Measurements from ENCODE around the gene NACA.
"Not testable (repeated sequence)": the region's sequence is repeated elsewhere in the genome, so short reads cannot be mapped to it uniquely, and the experiment has no call there.

The NACA gene

DNA sequence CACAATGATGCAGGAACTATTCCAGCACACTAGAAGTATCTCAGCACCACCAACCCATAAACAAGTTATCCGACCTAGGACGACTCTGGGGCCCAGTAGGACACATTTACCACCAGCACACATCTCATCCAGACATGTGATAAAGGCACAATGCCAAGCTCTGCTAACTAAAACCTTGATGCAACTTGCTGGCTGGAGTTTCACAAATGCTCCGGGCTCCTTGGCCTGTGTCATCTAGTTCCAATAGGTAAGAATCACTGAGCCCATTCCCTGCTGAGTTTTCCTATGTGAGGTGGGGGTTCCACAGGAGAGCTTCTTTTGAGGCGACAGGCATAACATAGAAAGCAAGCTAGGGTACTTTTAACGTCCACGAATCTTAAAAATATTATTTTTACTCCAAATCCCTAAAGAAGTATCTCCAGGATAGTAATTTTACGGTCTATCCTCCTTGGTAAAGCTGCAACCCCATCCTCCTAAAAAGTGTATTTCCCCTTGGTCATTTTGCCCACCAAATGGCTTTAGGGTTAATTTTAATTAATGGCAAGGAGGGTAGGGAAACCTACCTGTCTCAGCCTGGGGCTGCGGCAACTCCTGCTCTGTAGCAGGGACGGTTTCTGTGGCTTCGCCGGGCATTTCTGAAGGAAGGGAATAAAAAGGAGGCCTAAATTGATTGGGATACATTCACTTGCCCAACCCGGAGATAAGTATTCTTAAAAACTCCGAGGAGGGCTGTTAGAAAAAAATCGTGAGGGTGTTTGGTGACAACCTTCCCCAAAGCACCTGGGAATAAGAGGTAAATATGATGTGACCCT lies 1.0 kb downstream of the NACA start:
- no peak for DNase-seq (ENCODE audit: low spot score)

GRCh38 chr12:56723352-56723751 lies 1.7 kb downstream of the NACA start:
- no peak for DNase-seq (ENCODE audit: low spot score)

DNA sequence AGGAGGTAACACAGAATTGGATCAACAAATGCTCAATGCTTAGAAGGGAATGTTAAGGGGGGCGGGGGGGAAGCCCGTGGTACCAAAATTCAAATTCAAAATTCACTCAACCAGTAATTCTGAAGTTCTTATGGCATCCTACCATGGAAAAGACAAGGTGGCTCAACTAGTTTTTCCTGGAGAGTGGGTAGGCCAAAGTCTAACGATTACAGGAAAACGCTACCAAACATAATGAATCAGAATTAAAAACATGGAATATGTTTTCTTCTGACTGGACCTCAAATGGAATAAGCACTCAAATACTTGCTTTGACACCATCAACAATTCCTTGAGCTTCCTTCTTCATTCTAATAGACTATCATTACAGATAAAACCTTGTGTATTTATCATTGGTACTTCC lies 2.3 kb downstream of the NACA start:
- no peak for DNase-seq (ENCODE audit: low spot score)

DNA sequence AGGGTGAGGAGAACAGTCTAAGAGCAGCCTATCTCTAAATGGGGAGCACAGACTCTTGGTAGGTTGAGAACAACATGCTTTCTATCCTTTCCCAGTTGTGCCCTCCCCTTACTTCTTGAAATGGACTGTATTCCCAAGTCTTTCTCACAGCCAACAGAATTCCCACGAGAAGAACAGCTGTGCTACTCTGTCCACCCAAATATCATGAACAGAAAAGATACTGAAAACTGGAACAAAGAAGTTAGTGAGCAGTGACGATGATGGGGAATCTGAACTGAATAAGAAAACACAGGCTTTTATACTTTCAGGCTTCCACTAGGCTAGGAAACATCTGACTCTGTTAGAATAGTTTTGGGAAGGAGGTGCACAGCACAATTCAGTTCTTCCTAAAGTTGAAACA lies 3.4 kb downstream of the NACA start:
- DNase-seq (ENCODE audit: low spot score), result no peak

- DNase-seq (ENCODE audit: low spot score), result no peak
Measured at GRCh38 chr12:56721216-56721615, 3.9 kb downstream of the NACA start.

GRCh38 chr12:56720731-56721151 lies 4.4 kb downstream of the NACA start:
- DNase-seq (ENCODE audit: low spot score), result no peak

DNA sequence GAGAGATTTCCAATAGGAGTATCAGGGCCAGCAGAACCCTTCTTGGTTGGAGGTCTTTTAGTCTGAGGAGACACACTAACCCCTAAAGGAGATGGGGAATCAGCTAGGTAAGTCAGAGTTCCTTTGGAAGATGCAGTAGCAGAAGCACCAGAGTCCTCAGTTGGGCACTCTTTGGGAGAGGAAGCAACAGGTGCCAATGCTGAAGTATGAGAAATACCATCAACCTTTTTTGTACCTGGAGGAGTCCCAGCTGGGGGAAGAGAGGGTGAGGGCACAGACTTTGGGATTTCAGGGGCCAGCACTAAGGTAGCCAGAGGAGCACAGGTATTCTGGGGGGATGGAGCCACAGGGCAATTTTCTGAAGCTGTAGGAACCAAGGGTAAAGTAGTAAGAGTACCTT lies 6.0 kb downstream of the NACA start:
- DNase-seq (ENCODE audit: low spot score), result no peak

DNA sequence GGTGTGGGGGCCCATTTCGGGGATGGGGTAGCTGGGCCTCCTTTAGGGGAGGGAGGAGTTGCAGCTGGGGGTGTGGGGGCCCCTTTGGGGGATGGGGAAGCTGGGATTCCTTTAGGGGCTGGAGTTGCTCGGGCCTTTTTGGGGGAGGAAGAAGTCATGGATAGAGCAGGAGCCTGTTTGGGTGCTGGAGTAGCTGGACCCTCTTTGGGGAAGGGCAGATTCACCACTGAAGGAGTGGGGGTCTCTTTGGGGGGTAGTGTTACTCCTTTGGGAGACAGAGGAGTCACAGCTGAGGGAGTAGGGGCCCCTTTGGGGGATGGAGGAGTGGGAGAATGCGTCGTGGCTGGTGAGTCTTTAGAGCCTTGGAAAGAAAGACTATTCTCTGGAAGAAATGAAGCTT lies 6.5 kb downstream of the NACA start:
- DNase-seq (ENCODE audit: low spot score), result no peak

DNA sequence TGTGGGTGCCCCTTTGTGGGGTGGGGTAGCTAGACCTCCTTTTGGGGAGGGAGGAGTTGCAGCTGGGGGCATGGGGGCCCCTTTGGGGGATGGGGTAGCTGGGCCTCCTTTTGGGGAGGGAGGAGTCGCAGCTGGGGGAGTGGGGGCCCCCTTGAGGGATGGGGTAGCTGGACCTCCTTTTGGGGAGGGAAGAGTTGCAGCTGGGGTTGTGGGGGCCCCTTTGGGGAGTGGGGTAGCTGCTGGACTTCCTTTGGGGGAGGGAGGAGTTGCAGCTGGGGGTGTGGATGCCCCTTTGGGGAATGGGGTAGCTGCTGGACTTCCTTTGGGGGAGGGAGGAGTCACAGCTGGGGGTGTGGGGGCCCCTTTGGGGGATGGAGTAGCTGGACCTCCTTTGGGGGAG lies 7.0 kb downstream of the NACA start:
- no peak for DNase-seq (ENCODE audit: low spot score)

- DNase-seq (ENCODE audit: low spot score), result no peak
Measured at GRCh38 chr12:56716933-56717880, 7.9 kb downstream of the NACA start.

GRCh38 chr12:56716458-56716857 lies 8.6 kb downstream of the NACA start:
- DNase-seq (ENCODE audit: low spot score), result no peak

DNA sequence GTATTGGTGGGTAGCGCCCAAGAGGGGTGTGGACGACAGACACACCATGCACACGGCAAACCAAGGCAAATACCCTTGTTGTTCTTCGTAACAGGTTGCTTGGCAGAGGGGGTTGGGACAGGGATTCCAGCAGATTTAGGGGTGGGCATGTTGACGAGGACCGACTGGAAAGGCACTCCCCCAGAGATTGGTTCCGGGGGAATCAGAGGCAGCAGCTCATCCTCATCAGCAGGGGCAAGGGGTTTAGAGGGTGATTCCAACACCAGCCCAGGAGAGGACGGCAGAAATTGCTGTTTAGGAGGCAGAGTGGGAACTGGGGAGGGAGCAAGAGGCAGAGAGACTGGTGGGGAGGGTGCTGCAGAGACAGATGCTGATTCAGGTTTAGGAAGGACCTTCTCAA lies 9.3 kb downstream of the NACA start:
- no peak for DNase-seq (ENCODE audit: low spot score)

GRCh38 chr12:56714431-56714929 lies 10.6 kb downstream of the NACA start:
- no peak for DNase-seq (ENCODE audit: low spot score)

GRCh38 chr12:56713345-56713744 lies 11.8 kb downstream of the NACA start:
- no peak for DNase-seq (ENCODE audit: low spot score)

GRCh38 chr12:56709759-56710376 lies 15.2 kb downstream of the NACA start:
- no peak for DNase-seq (ENCODE audit: low spot score)

DNA sequence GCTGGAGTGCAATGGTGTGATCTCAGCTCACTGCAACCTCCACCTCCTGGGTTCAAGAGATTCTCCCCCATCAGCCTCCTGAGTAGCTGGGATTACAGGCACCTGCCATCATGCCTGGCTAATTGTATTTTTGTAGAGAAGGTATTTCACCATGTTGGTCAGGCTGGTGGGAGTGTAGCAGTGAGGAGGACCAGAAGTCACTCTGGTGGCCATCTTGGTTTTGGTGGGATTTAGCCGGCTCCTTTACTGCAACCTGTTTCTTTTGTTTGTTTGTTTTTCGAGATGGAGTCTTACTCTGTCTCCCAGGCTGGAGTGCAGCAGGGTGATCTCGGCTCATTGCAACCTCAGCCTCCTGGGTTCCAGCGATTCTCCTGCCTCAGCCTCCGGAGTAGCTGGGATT lies 20.6 kb downstream of the NACA start:
- not testable (repeated sequence) for DNase-seq (ENCODE audit: low spot score)

DNA sequence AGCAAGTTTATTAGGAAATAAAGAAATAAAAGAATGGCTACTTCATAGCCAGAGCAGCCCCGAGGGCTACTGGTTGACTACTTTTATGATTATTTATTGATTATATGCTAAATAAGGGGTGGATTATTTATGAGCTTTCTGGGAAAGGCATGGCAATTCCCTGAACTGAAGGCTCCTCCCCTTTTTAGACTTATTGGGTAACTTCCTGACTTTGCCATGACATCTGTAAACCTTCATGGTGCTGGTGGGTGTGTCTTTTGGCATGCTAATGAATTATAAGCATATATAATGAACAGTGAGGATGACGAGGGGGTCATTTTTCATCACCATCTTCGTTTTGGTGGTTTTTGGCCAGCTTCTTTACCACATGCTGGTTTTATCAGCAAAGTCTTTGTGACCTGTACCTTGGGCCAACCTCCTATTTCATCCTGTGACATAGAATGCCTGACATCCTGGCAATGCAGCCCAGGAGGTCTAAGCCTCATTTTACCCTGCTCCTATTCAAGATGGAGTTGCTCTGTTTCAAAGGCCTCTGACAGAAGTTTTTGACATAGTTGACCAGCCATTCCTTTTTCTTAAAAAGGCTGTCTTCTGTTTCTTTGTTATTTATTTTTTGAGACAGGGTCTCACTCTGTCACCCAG lies 26.0 kb downstream of the NACA start:
- DNase-seq (ENCODE audit: low spot score), result no peak

- DNase-seq (ENCODE audit: low spot score), result no peak
Measured at GRCh38 chr12:56695327-56696101, 29.6 kb downstream of the NACA start.

DNA sequence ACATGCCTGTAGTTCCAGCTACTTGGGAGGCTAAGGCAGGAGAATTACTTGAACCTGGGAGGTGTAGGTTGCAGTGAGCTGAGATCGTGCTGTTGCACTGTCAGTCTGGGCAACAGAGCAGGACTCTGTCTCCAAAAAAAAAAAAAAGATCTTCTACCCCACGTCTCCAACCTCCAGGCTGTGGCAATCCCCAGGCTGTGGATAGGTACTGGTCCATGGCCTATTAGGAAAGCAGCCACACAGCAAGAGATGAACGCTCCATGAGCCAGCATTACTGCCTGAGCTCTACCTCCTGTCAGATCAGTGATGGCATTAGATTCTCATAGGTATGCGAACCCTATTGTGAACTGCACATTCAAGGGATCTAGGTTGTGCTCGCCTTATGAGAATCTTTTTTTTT lies 30.9 kb downstream of the NACA start:
- DNase-seq (ENCODE audit: low spot score), result no peak

DNA sequence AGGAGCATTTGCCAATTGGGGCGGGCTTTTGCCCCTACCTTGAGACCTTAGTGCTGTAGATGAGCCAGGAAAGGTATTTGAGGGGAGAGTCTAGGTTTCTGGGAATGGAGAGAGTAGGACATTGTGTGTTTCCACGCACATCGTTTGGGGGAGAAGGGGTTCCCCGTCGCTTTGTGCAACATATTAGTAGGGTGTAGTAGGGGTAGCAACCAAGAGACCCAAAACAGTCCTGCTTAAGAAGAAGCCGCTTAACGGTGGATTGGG lies 36.3 kb downstream of the NACA start:
- no peak for DNase-seq (ENCODE audit: low spot score)

DNA sequence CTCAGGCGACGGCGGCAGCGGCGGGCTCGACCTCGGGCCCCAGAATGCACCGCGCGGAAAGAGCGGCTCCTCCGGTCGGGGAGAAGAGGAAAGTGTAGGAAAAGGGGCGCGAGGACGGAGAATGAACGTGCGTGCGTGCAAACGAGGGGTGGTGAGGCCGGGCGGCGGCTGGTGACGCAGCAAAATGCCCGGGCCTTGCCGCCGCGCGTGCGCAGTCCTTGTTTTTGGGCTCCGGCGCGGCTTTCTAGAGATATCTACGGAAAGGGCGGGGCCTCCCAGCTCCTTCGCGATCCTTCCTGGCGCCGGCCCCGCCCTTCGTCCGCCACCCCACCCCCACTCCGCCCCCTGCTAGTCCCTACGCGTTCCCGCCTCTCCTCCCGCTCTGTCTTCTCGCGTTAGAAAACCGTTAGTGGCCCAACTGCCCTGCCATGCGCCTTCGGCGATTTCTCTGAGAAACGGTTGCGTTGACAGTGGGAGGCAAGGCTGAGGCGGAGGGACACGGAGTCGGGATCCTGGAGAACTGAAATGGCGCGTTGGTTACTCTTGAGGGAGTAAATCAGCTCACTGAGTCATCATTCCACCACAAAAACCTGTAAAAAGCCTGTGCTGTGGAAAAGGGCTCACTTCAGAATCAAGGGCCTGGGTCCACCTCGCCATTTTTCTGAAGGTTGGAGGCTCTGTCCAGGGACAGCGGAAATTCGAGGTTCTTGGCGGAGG lies 36.8 kb downstream of the NACA start, which contains the start of gene PTGES3:
Gene PTGES3 (minus strand): TSS at position 156 of the 717 bp plus-strand sequence. CDS start 285 bp downstream, outside the sequence.
- peak; percentile 98 for DNase-seq (ENCODE audit: low spot score)

Measured in SW480 (cell line).